Measurements from ENCODE around the gene ARL5A.

DNA sequence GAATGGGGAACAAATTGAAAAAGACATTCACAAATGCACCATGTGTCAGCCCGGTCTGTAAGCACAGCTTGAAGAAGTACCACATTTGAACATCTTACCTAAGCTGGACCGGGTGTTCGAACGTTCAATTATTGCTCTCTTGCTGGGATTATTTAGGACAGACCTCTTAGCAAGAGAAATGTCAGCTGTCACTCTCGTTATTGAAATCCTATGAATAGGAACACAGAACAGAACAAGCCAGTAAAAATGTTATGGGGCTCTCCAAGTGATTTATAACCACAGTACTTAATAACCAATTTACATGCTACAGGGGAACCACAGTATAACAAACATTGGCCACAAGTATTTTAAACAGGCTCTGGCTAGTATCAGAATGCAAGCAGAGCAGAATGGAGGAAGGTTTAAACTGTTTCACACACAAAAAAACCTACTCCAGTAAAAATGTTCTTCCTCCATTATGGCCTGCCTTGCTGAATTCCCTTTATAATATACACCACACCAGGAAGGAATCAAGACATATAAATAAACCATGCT is 32.5 kb upstream of the ARL5A start:
- TF ChIP-seq, protein P1, sequence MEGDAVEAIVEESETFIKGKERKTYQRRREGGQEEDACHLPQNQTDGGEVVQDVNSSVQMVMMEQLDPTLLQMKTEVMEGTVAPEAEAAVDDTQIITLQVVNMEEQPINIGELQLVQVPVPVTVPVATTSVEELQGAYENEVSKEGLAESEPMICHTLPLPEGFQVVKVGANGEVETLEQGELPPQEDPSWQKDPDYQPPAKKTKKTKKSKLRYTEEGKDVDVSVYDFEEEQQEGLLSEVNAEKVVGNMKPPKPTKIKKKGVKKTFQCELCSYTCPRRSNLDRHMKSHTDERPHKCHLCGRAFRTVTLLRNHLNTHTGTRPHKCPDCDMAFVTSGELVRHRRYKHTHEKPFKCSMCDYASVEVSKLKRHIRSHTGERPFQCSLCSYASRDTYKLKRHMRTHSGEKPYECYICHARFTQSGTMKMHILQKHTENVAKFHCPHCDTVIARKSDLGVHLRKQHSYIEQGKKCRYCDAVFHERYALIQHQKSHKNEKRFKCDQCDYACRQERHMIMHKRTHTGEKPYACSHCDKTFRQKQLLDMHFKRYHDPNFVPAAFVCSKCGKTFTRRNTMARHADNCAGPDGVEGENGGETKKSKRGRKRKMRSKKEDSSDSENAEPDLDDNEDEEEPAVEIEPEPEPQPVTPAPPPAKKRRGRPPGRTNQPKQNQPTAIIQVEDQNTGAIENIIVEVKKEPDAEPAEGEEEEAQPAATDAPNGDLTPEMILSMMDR (IDR thresholded peaks at IDR 0.05) = no peak
- TF ChIP-seq POLR2AphosphoS5 (IDR thresholded peaks at IDR 0.05) = no peak
- TF ChIP-seq POLR2A (IDR thresholded peaks at IDR 0.05) = no peak
